ENCODE data around the gene MAG.
A peak's percentile ranks its signal among the peaks of the same experiment; 100 is the strongest.

MAG gene

DNA sequence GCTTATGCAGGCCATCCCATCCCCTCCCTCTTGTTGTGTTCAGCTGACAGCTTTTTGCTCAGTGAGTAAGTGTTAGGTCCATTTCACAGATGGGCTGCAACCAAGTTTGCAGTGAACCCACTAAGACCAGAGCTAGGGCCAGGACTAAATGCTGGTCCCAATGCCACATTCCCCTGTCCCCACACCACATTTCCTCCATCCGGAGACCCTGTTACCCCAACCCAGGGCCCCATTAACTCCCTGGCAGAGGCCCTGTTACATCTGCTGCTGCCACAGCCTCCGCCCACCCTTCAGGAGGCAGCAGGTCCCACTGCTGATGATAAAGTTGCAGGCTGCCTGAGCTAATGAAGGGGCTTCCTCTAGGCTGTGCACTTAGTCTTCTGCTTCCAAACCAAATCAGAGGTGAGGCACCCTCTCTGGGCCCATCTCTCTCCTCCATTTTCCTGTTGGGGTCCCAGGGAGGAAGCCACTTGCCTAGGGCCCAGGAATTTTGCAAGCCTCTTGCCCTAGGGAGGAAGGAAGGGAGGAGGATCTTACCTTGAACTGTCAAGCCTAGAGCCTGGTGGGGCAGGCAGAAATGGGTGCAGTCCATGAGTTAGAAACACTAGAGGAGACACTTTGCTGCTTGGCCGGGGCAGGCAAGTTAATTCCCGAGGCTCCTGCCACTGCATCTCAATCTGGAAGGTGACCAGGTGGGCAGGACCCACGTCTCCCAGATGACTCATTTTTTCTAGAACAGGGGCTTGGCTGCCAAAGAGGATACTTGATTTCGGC lies 26.6 kb upstream of the MAG start:
- DNase-seq, result no peak

DNA sequence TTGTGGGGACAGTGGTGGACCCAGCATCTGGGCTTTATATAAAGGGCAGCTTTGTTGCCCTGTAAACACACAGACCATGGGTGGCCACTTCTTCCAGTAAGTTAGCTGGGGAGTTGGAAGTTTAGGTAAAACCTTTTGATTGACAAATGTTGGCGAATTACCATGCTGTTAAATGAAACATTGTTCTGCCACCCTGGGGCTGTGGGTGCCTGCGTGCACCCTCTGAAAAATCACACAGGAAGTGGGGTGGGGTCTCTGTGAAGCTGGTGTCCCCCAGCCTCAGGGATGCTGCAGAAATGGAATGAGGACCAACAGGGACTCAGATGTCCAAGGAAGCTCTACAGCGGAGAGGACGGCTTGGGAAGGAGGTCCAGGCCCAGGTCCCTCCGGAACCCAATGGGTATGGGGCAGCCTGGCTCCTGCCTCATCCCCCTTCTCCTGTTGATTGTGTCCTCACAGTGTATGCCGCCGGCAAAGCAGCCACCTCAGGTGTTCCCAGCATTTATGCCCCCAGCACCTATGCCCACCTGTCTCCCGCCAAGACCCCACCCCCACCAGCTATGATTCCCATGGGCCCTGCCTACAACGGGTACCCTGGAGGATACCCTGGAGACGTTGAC lies 26.0 kb upstream of the MAG start:
- no peak for DNase-seq

DNA sequence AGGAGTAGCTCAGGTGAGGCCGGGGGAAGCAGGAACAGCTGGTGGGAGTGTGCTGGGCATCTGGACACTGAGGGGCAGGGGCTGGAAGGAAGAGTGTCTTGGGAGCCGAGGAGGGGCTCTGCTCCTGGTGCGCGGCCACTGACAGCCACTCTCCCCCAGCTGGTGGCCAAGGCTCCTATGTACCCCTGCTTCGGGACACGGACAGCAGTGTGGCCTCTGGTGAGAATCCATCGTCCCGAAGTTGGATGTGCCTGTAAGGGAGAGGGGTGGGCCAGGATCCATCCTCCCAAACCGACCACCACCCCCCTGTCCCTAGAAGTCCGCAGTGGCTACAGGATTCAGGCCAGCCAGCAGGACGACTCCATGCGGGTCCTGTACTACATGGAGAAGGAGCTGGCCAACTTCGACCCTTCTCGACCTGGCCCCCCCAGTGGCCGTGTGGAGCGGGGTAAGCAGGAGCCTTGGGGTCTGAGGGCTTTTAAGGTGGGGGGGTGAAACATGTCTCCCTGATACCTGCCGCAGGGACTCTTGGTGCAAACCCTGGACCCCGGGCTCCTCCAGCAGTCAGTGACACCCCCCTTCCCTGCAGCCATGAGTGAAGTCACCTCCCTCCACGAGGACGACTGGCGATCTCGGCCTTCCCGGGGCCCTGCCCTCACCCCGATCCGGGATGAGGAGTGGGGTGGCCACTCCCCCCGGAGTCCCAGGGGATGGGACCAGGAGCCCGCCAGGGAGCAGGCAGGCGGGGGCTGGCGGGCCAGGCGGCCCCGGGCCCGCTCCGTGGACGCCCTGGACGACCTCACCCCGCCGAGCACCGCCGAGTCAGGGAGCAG lies 25.2 kb upstream of the MAG start:
- DNase-seq, result peak; percentile 31

DNA sequence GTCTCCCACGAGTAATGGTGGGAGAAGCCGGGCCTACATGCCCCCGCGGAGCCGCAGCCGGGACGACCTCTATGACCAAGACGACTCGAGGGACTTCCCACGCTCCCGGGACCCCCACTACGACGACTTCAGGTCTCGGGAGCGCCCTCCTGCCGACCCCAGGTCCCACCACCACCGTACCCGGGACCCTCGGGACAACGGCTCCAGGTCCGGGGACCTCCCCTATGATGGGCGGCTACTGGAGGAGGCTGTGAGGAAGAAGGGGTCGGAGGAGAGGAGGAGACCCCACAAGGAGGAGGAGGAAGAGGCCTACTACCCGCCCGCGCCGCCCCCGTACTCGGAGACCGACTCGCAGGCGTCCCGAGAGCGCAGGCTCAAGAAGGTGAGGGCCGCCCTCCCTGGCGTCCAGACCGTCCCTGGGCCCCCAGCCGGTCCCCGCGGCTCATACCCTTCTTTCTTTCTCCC lies 24.6 kb upstream of the MAG start:
- DNase-seq, result peak; percentile 33

DNA sequence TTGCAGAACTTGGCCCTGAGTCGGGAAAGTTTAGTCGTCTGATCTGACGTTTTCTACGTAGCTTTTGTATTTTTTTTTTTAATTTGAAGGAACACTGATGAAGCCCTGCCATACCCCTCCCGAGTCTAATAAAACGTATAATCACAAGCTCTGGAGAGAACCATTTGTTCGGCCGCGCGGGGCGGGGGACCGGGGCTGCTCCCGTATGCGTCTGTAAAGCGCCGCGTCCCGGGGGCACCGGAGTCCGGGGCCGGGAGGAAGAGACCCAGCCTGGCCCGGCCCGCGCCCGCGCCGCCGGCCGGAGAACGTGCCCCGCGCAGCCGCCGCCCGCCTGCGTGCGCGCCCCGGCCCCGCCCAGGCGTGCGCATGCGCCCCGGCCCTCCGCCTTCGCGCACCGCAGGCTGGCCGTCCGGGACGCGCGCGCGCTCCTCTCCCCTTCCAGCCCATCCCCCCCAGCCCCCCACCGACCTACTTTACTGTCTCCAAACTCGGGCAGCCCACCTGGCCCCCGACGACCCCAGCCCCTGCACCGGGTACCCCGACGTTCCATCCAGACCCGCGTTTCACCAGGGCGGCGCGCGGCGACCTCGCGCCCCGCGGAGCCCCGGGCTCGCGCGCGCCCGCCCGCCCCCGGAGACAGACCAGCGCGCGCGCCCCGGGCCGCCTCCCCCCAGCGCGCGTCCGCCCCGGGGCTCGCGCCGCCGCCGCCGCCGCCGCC lies 24.0 kb upstream of the MAG start:
- peak; percentile 79 for DNase-seq

DNA sequence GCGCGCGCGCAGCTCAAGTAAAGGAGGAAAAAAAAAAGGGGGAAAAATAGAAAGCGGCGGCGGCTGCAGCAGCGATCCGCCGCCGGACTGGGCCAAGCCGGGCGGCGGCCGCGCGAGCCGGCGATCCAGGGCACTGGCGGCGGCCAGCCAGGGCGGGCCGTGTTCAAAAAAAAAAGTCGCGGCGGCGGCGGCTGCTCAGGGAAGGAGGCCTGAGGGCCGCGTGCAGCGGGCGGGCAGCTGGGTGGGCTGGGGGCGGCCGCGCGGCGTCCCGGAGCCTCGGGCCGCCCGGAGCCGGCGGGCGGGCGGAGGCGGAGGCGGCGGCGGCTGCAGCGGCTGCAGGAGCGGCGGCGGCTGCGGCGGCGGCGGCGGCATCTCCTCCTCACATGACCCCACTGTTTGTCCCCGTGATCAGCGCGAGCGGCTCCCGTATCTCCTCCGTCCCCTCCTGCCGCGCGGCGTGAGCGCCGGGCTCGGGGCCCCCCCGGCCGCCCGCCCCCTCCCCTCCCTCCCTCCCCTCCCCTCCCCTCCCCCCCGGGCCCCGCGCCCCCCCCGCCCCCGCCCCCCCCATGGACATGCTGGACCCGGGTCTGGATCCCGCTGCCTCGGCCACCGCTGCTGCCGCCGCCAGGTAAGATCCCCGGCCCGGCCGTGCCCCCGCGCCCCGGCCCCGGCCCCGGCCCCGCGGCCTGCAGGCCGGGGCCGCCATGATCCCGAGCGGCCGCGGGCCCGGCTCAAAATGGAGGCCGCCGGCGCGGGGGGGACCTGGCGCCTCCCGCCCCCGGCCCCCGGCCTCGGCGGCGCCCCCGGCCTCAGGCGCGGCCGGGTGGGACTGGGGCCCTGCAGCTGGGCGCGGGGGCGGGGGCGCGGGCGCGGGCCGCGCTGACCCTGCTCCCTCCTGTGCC lies 23.2 kb upstream of the MAG start, which contains the start of gene USF2:
TSS of gene USF2 (plus strand) at position 427 of the 902 bp plus-strand sequence. CDS start at position 567, 140 bp downstream.
- peak; percentile 79 for DNase-seq

DNA sequence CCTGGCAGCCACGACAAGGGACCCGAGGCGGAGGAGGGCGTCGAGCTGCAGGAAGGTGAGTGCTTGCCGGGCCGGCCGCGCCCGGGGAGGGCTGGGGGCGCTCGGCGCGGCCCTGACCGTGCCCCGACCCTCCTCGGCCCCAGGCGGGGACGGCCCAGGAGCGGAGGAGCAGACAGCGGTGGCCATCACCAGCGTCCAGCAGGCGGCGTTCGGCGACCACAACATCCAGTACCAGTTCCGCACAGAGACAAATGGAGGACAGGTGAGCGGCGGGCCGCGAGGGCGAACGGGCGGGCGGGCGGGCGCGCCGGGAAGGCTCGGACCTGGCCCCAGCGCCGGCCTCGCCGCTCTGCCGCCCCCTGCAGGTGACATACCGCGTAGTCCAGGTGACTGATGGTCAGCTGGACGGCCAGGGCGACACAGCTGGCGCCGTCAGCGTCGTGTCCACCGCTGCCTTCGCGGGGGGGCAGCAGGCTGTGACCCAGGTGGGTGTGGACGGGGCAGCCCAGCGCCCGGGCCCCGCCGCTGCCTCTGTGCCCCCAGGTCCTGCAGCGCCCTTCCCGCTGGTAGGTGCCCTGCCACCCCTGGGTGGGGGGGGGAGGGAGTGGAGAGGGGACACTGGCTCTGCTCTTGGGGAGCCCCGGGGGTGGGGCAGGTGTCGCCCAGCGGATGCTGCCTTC lies 22.4 kb upstream of the MAG start:
- peak; percentile 74 for DNase-seq

DNA sequence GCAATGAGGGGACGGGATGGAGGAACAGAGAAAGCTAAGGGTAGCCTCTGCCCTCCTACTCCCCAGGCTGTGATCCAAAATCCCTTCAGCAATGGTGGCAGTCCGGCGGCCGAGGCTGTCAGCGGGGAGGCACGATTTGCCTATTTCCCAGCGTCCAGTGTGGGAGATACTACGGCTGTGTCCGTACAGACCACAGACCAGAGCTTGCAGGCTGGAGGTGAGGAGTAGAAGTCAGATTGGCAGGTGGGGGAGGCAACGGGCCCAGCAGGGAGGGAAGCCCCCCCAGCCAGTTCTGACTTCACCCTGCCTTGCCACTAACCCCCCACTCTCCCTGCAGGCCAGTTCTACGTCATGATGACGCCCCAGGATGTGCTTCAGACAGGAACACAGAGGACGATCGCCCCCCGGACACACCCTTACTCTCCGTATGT lies 21.6 kb upstream of the MAG start:
- no peak for DNase-seq

DNA sequence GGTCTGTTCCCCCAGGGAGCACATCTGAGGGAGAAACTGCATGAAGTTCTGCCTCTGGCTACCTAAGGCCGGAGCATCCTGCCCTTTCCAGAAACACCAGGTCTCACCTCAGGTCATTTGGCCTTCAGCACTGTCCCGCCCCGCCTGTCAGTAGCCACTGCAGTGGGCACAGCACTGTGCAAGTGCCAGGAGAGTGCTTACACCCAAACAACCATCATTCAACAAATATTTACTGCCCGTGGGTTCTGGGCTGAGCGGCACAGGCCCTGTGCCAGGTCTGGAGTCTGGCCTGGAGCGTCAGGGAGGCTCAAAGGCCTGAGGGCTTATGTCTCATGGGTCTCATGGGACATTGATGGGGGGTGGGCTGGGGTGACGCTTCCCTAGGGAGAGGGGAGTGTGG lies 20.4 kb upstream of the MAG start:
- no peak for DNase-seq

DNA sequence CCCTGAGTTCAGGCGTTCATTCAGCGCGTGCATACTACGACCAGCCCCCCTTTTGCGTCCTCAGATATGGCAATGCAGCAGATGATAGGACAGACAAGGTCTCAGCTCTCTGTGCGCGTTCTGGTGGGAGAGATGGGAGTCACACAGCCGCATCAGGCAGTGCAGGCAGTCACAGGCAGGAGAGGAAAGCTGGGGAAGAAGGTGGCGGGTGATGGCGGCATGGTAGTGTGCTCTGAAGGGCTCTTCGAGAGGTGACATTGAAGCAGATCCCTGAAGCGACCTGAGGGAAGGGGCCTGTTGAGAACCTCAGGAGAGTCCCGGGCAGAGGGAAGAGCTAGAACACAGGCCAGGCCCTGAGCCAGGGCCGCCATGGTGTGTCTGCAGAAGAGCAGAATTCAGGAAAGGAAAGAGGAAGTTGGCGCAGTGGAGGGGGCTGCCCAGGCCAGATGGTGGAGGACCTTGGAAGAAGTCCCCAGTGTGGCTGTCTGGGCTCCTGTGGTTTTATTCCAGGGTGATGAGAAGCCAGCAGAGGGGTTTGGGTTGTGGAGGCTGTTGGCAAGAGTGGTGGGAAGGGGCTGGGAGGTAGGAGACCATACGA lies 19.7 kb upstream of the MAG start:
- DNase-seq, result no peak

DNA sequence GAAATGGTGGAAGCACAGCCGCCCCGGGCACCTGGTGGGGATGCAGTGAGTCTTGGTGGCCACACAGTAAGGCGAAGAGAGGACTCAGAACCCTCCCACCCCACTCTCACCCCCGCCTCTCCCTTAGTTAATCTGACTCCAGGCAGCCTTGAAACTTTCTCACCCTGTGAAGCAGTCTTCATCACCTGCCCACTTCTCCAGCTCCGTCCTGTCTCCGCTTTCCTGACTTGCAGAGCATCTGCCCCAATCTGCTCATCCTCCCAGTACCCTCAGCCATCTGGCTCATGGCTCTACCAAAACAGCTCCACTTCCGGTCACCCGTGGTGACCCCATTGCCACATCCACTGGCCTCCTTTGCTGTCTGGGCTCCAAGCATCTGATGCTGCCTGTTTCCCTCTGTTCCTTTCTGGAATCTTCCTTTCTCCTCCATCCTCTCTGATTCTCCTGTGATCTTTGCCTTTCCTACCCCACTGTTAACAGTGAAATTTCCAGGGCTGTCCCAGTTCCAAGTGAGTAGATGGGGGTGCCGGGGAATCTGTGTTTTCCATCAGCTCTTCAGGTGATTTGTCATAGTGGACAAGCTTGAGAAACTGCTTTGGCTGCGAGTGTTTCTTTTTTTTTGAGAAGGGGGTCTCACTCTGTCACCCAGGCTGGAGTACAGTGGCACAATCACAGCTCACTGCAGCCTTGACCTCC lies 18.9 kb upstream of the MAG start:
- no peak for DNase-seq

DNA sequence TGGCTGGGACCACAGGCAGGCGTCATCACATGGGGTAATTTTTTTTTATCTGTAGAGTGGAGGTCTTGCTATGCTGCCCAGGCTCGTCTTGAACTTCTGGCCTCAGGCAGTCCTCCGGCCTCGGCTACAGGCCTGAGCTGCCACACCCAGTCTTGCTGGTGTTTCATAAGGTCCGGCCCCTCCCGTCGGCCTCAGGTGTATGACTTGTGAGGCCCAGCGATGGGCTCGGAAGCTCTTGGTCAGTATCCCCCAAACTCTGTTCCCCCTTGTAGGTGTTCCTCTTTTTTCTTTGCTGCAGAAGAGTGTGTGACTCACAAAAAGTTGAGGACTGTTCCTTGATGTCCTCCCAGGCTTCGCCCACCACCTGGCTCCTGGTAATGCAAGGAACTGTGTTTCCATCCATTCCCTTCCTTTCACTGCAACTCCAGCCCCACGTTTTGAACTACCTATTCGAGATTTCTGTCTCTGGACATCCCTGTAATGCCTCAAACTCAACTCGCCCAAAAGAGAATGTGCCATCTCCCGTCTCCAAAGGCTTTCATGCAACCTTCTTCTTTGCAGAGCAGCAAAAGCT lies 18.2 kb upstream of the MAG start:
- DNase-seq, result no peak

DNA sequence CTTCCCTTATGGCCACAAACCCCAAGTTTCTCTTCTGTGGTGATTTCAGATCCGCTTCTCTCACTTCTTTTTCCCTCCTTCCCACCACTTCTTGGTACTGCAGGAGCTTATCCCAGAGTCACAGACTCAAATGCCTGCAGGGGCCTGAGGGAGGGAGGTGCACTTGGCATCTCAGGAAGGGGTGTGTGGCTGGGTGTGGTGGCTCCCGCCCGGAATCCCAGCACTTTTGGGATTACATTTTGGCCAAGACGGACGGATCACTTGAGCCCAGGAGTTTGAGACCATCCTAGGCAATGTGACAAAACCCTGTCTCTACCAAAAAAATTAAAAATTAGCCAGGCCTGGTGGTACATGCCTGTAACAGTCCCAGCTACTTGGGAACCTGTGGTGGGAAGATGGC lies 17.6 kb upstream of the MAG start:
- no peak for DNase-seq

DNA sequence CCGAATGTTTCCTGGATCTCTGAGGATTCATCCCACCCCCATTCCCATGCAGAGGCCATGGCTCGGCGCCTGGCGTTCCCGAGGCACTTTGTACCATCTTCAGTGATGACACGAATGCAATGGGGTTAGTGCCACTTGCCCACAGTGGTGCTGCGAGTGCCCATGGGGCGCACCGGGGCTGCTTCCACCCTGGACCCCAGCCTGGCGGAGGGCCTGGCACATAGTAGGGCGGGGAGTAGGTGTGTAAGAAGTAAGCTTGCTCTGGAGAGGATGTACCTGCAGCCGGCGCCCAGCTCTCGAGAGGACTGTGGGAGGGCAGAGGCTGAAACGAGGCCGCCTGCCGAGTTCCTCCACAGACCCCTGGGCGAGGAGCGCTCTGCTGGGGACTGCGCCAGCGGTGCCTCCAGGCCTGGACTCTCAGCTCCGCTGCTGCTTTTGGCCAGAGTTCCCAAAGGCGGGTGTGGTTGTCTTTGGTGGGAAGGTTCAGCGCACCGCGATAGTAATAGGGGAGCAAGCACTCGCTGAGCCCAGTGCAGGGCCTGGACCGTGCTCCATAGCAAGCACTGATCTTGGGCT lies 15.2 kb upstream of the MAG start:
- no peak for DNase-seq

DNA sequence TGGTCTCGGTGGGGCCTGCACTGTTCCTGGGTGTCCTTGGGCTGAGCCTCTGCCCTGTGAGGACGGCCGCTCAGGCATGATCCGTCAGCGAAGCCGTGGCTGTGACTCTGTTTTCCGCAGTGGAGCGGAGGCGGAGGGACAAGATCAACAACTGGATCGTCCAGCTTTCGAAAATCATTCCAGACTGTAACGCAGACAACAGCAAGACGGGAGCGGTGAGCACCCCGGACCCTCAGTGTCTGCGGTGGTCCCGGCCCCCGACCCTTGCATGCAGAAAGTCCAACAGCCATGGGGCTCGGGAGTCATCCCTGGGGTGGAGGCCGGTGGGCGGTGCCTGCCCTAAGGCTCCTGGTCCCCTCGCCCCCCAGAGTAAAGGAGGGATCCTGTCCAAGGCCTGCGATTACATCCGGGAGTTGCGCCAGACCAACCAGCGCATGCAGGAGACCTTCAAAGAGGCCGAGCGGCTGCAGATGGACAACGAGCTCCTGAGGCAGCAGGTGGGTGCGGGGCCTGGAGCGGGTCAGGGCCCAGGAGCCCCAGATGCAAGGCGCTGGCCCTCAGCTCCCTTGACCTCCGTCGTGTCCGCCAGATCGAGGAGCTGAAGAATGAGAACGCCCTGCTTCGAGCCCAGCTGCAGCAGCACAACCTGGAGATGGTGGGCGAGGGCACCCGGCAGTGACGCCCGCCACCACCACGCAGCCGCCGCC lies 13.2 kb upstream of the MAG start:
- DNase-seq, result no peak

DNA sequence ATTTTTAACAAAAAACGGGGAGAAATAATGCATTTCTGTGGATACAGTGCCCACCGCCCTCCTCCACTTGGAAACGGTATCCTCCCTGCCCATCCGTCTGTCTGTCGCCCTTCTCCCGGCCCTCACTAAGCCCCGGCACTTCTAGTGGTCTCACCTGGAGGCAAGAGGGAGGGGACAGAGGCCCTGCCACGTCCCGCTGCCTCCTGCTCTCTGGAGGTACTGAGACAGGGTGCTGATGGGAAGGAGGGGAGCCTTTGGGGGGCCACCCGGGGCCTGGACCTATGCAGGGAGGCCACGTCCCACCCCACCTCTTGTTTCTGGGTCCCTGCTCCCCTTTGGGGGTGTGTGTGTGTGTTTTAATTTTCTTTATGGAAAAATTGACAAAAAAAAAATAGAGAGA lies 12.6 kb upstream of the MAG start:
- DNase-seq, result no peak

DNA sequence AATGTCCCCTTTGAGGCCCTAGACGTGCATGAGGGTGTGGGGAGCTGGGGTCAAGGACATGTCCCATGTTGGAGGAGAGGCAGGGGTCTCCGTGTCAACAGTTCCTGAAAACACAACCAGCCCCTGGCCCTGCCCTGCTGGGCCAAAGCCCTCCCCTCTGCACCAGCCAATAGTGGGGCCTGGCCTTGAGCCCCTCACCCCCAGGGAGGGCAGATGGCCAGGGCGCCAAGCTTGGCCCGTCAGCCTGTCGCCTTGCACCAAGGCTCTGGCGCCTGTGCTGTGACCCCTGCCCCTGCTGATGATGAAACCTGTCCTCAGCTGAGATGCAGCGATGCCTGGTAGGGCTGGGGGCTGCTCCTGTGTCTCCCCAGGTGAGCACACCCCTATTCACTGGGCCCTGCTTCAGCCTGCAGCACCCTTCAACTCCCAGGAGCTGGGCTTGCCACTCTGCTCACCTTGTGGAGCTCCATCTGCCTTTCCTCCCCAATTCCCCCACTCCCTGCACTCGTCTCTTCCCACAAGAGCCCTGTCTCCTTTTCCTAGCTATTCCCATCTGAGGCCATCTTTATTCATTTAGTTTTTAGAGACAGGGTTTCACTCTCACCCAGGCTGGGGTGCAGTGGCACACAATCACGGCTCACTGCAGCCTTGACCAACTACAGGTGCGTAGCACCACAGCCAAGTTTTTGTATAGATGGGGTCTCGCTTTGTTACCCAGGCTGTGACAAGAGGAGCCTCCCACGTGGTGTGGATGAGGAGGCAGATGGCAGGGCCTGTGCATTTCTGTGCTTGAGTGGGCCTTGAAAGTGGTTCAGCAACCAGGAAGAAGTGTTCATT lies 11.8 kb upstream of the MAG start:
- DNase-seq, result no peak

Data from fibroblast of skin of back (primary cell).